ENCODE results near the gene LAMB1. TPM values are rescaled to one million over a fixed set of nuclear protein-coding genes. Genes with fewer than 3 reads are reported as not detected.

Gene LAMB1
- total and polyA plus RNA-seq, 4 donors, result 95.9 to 285 (median 173) TPM

DNA sequence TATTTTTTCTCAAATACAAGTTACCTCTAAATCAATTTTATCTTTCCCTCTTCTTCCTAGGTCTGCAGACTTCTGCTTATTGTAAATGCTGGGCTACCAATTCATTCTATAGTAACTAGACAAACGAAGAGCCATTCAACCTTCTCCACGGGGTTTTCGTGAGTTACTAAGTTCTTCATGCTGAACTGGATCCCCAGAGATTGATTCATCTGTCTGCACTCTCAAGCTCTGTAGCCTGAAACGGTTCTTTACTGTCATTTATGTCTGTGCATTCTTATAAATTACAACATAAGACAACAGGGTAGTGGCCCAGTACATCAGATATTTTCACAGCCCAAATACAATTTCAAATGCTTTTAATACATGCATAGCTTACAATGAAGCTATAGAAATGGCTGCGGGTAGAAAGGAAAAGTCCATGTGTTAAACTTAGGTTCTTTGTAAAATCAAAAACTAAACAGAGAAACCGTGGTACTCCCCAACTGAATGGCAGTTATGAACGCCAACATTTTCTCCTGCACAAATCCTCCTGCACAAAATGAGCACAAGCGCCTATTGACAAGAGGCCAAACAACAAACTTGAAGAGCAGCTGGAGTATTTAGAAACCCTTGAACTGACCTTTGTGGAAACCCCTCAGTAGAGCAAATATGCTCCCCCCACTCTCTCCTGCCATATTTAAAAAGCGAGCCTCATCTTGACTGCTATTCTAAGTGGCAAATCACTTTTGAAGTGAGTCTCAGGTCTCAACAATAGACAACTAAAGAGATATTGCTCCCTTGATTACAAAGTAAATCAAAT, 20.7 kb downstream of the LAMB1 start:
- ATAC-seq (ENCODE audit: insufficient read depth, low FRiP score), result no peak
- DNase-seq, result peak in 2 of 3 donors; percentile 71 to 73
- H3K36me3 ChIP-seq (ENCODE audit: control insufficient read depth in 4 of 4, insufficient read depth in 4 of 4, low read length in 4 of 4), result peaks cover 0 to 37% (median 25%) of the 10 kb centered on the region in 4 donors

DNA sequence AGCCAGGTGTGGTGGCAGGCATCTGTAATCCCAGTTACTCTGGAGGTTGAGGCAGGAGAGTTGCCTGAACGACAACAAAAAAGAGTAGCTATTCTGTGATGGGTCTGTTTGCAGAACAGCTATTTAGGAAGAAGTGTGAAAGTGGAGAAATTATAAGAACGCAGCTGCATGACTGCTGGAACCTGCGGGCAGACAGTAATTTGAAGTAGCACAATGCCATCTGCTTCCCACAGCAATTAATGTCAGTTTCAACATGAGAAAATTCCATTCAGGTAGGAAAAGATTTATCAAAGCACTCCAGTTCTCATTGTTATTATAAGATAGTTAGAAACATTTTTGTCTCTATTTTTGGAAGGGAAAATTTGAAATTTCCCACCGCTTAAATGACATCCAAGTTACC, 21.5 kb downstream of the LAMB1 start:
- ATAC-seq (ENCODE audit: insufficient read depth, low FRiP score), result no peak
- H3K27me3 ChIP-seq (ENCODE audit: control insufficient read depth in 3 of 3, insufficient read depth in 3 of 3, low read length in 2 of 3), result no peaks in the 10 kb centered on the region
- H3K36me3 ChIP-seq (ENCODE audit: control insufficient read depth in 4 of 4, insufficient read depth in 4 of 4, low read length in 4 of 4), result peaks cover 0 to 39% (median 27%) of the 10 kb centered on the region in 4 donors
- TF ChIP-seq, protein P1, sequence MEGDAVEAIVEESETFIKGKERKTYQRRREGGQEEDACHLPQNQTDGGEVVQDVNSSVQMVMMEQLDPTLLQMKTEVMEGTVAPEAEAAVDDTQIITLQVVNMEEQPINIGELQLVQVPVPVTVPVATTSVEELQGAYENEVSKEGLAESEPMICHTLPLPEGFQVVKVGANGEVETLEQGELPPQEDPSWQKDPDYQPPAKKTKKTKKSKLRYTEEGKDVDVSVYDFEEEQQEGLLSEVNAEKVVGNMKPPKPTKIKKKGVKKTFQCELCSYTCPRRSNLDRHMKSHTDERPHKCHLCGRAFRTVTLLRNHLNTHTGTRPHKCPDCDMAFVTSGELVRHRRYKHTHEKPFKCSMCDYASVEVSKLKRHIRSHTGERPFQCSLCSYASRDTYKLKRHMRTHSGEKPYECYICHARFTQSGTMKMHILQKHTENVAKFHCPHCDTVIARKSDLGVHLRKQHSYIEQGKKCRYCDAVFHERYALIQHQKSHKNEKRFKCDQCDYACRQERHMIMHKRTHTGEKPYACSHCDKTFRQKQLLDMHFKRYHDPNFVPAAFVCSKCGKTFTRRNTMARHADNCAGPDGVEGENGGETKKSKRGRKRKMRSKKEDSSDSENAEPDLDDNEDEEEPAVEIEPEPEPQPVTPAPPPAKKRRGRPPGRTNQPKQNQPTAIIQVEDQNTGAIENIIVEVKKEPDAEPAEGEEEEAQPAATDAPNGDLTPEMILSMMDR (IDR thresholded peaks at IDR 0.05; ENCODE audit: control extremely low read depth, extremely low read depth), result no peak
- no peak for DNase-seq
- H3K9ac ChIP-seq (ENCODE audit: insufficient read depth in 1 of 2, low read length in 2 of 2), result no peak overlapping the region
- no peak overlapping the region for H3K27ac ChIP-seq (ENCODE audit: low read depth in 1 of 2, low read length in 1 of 2)
- H3K4me1 ChIP-seq (ENCODE audit: control insufficient read depth in 5 of 5, insufficient read depth in 5 of 5, low read length in 5 of 5), result peaks cover 0 to 33% (median 15%) of the 10 kb centered on the region in 5 donors
- H3K4me3 ChIP-seq, result no peak overlapping the region
- 75 to 80% methylated on average over 4 of the region's 4 CpGs for WGBS, 2 donors
- H3K9me3 ChIP-seq (ENCODE audit: control insufficient read depth in 4 of 4, insufficient read depth in 3 of 4, low read length in 3 of 4), result no peaks in the 10 kb centered on the region

More for the DNA sequence above, 20.7 kb downstream of the LAMB1 start:
- TF ChIP-seq, protein P1 (IDR thresholded peaks at IDR 0.05; ENCODE audit: control extremely low read depth, extremely low read depth), result no peak
- Histone ChIP-seq H3K27ac (ENCODE audit: low read depth in 1 of 2, low read length in 1 of 2) (no peak overlapping the region), H3K9ac (ENCODE audit: insufficient read depth in 1 of 2, low read length in 2 of 2) (no peak overlapping the region), H3K4me3 (no peak overlapping the region), H3K9me3 (ENCODE audit: control insufficient read depth in 4 of 4, insufficient read depth in 3 of 4, low read length in 3 of 4) (no peaks in the 10 kb centered on the region), H3K4me1 (ENCODE audit: control insufficient read depth in 5 of 5, insufficient read depth in 5 of 5, low read length in 5 of 5) (peaks cover 0 to 33% (median 15%) of the 10 kb centered on the region in 5 donors), H3K27me3 (ENCODE audit: control insufficient read depth in 3 of 3, insufficient read depth in 3 of 3, low read length in 2 of 3) (no peaks in the 10 kb centered on the region)
- WGBS, 2 donors, result 67 to 80% methylated on average over 9 of the region's 9 CpGs

DNA sequence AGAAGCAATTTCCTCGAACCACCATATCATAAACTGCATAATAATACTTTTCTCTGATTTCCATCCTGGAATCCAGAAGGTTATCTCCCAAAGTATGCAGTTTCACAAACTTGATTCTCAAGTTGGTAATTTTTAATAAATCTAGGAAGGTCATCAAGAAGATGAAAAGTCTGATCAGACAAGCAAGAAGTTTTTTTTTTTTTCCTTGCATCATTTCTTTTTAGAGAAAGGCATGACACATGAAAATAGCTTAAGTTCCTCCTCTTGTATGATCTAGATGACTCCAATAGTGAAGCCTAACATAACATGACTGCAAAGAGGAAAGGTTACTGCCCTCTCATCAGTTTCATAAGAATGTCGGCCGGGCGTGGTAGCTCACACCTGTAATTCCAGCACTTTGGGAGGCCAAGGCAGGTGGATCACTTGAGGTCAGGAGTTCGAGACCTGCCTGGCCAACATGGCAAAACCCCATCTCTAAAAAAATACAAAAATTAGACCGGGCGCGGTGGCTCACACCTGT, 22.2 kb downstream of the LAMB1 start:
- Histone ChIP-seq H3K27me3 (ENCODE audit: control insufficient read depth in 3 of 3, insufficient read depth in 3 of 3, low read length in 2 of 3) (no peaks in the 10 kb centered on the region), H3K36me3 (ENCODE audit: control insufficient read depth in 4 of 4, insufficient read depth in 4 of 4, low read length in 4 of 4) (peaks cover 0 to 40% (median 25%) of the 10 kb centered on the region in 4 donors), H3K4me1 (ENCODE audit: control insufficient read depth in 5 of 5, insufficient read depth in 5 of 5, low read length in 5 of 5) (peaks cover 0 to 33% (median 15%) of the 10 kb centered on the region in 5 donors), H3K4me3 (no peak overlapping the region), H3K9me3 (ENCODE audit: control insufficient read depth in 4 of 4, insufficient read depth in 3 of 4, low read length in 3 of 4) (no peaks in the 10 kb centered on the region), H3K9ac (ENCODE audit: insufficient read depth in 1 of 2, low read length in 2 of 2) (no peak overlapping the region), H3K27ac (ENCODE audit: low read depth in 1 of 2, low read length in 1 of 2) (no peak overlapping the region)
- TF ChIP-seq, protein P1 (IDR thresholded peaks at IDR 0.05; ENCODE audit: control extremely low read depth, extremely low read depth), result no peak
- WGBS, 2 donors, result 97% methylated on average over 8 of the region's 8 CpGs
- DNase-seq (no peak), ATAC-seq (ENCODE audit: insufficient read depth, low FRiP score) (no peak)

Data from lung (tissue), 12 donors.